HCT116 (cell line): ENCODE results near the gene KRT7. TPM values are rescaled to one million over a fixed set of nuclear protein-coding genes. Genes with fewer than 3 reads are reported as not detected.

ENCODE experiments used
- ATAC-seq: fragments of 200-7000 bp; cut with Tn5 transposase; 2 replicates; pipeline ENCODE4 v1.9.1; 2020; ENCODE audit warnings: mild to moderate bottlenecking, moderate library complexity
- BruUV-seq: library from RNA; stranded (reverse); fragments of 400-500 nt; replicated peaks from 2 replicates; lab custom pipeline; 2021; lab: Mats Ljungman, UMichigan
- CTCF ChIA-PET: fragments of 300-600 bp; sonication (Branson Sonifier 250); formaldehyde crosslinking; loops from one replicate; lab custom pipeline; 2021; ENCODE audit warnings: antibody characterized with exemption; lab: Charles Lee
- POLR2A ChIA-PET: fragments of 300-600, 350-600 bp; sonication (Branson Sonifier 250); formaldehyde crosslinking; loops from one replicate; lab custom pipeline; 2021; ENCODE audit warnings: antibody characterized with exemption; lab: Charles Lee
- RAD21 ChIA-PET, 2 experiments: fragments of 300-600 bp; sonication (Branson Sonifier 250); formaldehyde crosslinking; loops; one replicate each; lab custom pipeline; 2023; ENCODE audit warnings: low total read pairs in 2 of 2; ENCODE audit not compliant: uncharacterized antibody in 2 of 2, unreplicated experiment in 2 of 2, low non-redundant PET in 1 of 2; lab: Charles Lee
- DNase-seq: peaks from one replicate; pipeline ENCODE4 v3.0.0-alpha.2; 2010; ENCODE audit warnings: low read depth, low spot score
- H2AFZ ChIP-seq: fragments of 200-600 bp; shearing (Covaris generic), sonication (generic); 2 replicates; pipeline ENCODE4 v1.6.1; 2017; ENCODE audit warnings: low read depth, mixed run types, mixed read lengths, antibody characterized with exemption, low read length; ENCODE audit not compliant: poor library complexity, severe bottlenecking
- H3K27ac ChIP-seq: 2 replicates; pipeline ENCODE4 v1.5.1; 2012; ENCODE audit warnings: low read depth, low read length
- H3K27me3 ChIP-seq: fragments of 200-600 bp; sonication (generic); 2 replicates; pipeline ENCODE4 v1.6.1; 2016; ENCODE audit warnings: mixed run types, low read length, mixed read lengths; ENCODE audit not compliant: insufficient read depth
- H3K36me3 ChIP-seq, 2 experiments: fragments of 200-500 bp in 1 of 2; fragments of 200-600 bp in 1 of 2; sonication (Bioruptor generic) in 1 of 2; sonication (generic) in 1 of 2; 2 replicates each; pipeline versions ENCODE4 v1.5.1 to v1.6.1; 2014 to 2016; ENCODE audit warnings: low read length in 2 of 2, inconsistent platforms in 1 of 2, mixed read lengths in 1 of 2, mixed run types in 1 of 2; ENCODE audit not compliant: insufficient read depth in 2 of 2, control insufficient read depth in 1 of 2
- H3K4me1 ChIP-seq, 2 experiments: fragments of 200-600 bp in 1 of 2; sonication (generic) in 1 of 2; 2 replicates each; pipeline versions ENCODE4 v1.5.1 to v1.6.1; 2012 to 2017; ENCODE audit warnings: low read length in 2 of 2, inconsistent platforms in 1 of 2, mild to moderate bottlenecking in 1 of 2, mixed read lengths in 1 of 2, mixed run types in 1 of 2, moderate library complexity in 1 of 2; ENCODE audit not compliant: insufficient read depth in 2 of 2, control insufficient read depth in 1 of 2
- H3K4me2 ChIP-seq: fragments of 200-600 bp; sonication (generic); 2 replicates; pipeline ENCODE4 v1.6.1; 2017; ENCODE audit warnings: mixed run types, low read length, mixed read lengths
- H3K4me3 ChIP-seq, 2 experiments: fragments of 200-600 bp in 1 of 2; sonication (generic) in 1 of 2; replicated peaks in 1 of 2; 2 replicates each; pipeline ENCODE4 v1.5.1; 2011 to 2016; ENCODE audit warnings: low read length in 2 of 2, control low read depth in 1 of 2, low read depth in 1 of 2, mild to moderate bottlenecking in 1 of 2, mixed read lengths in 1 of 2, mixed run types in 1 of 2
- H3K79me2 ChIP-seq: fragments of 200-600 bp; sonication (generic); 2 replicates; pipeline ENCODE4 v1.6.1; 2017; ENCODE audit warnings: mild to moderate bottlenecking, mixed run types, low read length, moderate library complexity, mixed read lengths; ENCODE audit not compliant: insufficient read depth
- H3K9ac ChIP-seq: fragments of 200-600 bp; sonication (generic); 2 replicates; pipeline ENCODE4 v1.6.1; 2016; ENCODE audit warnings: low read length, mixed read lengths
- H3K9me2 ChIP-seq: fragments of 200-600 bp; sonication (generic), shearing (Covaris generic); 2 replicates; pipeline ENCODE4 v1.6.1; 2017; ENCODE audit warnings: mixed run types, mild to moderate bottlenecking, moderate library complexity; ENCODE audit not compliant: insufficient read depth
- H3K9me3 ChIP-seq, 2 experiments: fragments of 200-500 bp in 1 of 2; fragments of 200-600 bp in 1 of 2; sonication (Bioruptor generic) in 1 of 2; sonication (generic) in 1 of 2; 2 replicates each; pipeline ENCODE4 v1.6.1; 2014 to 2017; ENCODE audit warnings: low read length in 2 of 2, mixed read lengths in 2 of 2, inconsistent platforms in 1 of 2, low read depth in 1 of 2, mild to moderate bottlenecking in 1 of 2, mixed run types in 1 of 2, moderate library complexity in 1 of 2; ENCODE audit not compliant: control insufficient read depth in 1 of 2, insufficient read depth in 1 of 2
- H4K20me1 ChIP-seq: fragments of 200-600 bp; sonication (generic), shearing (Covaris generic); 2 replicates; pipeline ENCODE4 v1.6.1; 2017; ENCODE audit warnings: mixed run types, mild to moderate bottlenecking, moderate library complexity; ENCODE audit not compliant: insufficient read depth
- ATF3 ChIP-seq: IDR thresholded peaks from 2 replicates; pipeline ENCODE4 v1.6.1; 2012
- CBX3 ChIP-seq: IDR thresholded peaks from 2 replicates; pipeline ENCODE4 v1.6.1; 2012; ENCODE audit warnings: low read depth
- CEBPB ChIP-seq: IDR thresholded peaks from 2 replicates; pipeline ENCODE4 v1.6.1; 2012; ENCODE audit warnings: low read depth
- EGR1 ChIP-seq: IDR thresholded peaks from 2 replicates; pipeline ENCODE4 v1.6.1; 2012; ENCODE audit warnings: low read depth
- ELF1 ChIP-seq: IDR thresholded peaks from 2 replicates; pipeline ENCODE4 v1.6.1; 2012; ENCODE audit warnings: low read depth, borderline replicate concordance
- EZH2 ChIP-seq: fragments of 200-600 bp; sonication (generic); IDR thresholded peaks from 2 replicates; pipeline ENCODE4 v1.6.1; 2017; ENCODE audit warnings: antibody characterized with exemption, mixed run types
- EZH2phosphoT487 ChIP-seq: fragments of 200-600 bp; IDR thresholded peaks from 2 replicates; pipeline ENCODE4 v1.6.1; 2018; ENCODE audit warnings: antibody characterized with exemption, borderline replicate concordance
- FOSL1 ChIP-seq: IDR thresholded peaks from 2 replicates; pipeline ENCODE4 v1.6.1; 2012; ENCODE audit warnings: low read depth
- JUND ChIP-seq: IDR thresholded peaks from 2 replicates; pipeline ENCODE4 v1.6.1; 2012
- MAX ChIP-seq: IDR thresholded peaks from 2 replicates; pipeline ENCODE4 v1.6.1; 2012
- POLR2A ChIP-seq: IDR thresholded peaks from 2 replicates; pipeline ENCODE4 v1.7.0; 2011; ENCODE audit warnings: borderline replicate concordance; ENCODE audit not compliant: insufficient read depth, insufficient read length; ENCODE audit errors: extremely low read depth
- POLR2AphosphoS5 ChIP-seq: IDR thresholded peaks from 2 replicates; pipeline ENCODE4 v1.6.1; 2011; ENCODE audit warnings: mild to moderate bottlenecking, low read depth, low read length, moderate library complexity
- RAD21 ChIP-seq: IDR thresholded peaks from 2 replicates; pipeline ENCODE4 v1.6.1; 2012; ENCODE audit warnings: low read depth, mild to moderate bottlenecking
- REST ChIP-seq: IDR thresholded peaks from 2 replicates; pipeline ENCODE4 v1.6.1; 2012; ENCODE audit warnings: low read depth
- SRF ChIP-seq: IDR thresholded peaks from 2 replicates; pipeline ENCODE4 v1.6.1; 2012; ENCODE audit warnings: low read depth
- ZFX ChIP-seq: fragments of 450-650 bp; IDR thresholded peaks from 2 replicates; pipeline ENCODE4 v1.6.1; 2017
- ZNF274 ChIP-seq: fragments of 200-500 bp; sonication (Bioruptor generic); IDR thresholded peaks from 2 replicates; pipeline ENCODE4 v1.6.1; 2014; ENCODE audit warnings: mild to moderate bottlenecking, low read depth, low read length, inconsistent platforms
- intact Hi-C: fragments of 100-400 bp; cut with micrococcal nuclease; formaldehyde crosslinking; loops from 2 replicates; pipeline ENCODE4 v1.10.0; 2022
- total RNA-seq: library from RNA; stranded (reverse); gene quantifications from one replicate; pipeline ENCODE4 v1.2.1, GENCODE V29; 2021; ENCODE audit not compliant: unreplicated experiment

KRT7 gene
- total RNA-seq, 1 experiment from 2014 or later, result 72.6 TPM

- no peak overlapping the region for H3K4me3 ChIP-seq
- H2AFZ ChIP-seq, result no peak overlapping the region
- ChIA-PET CTCF (interaction anchor here (2.0 kb wide), 1 partner anchor 30 kb away, joined by 6 read pairs; no protein-coding TSS in a partner anchor), POLR2A (no interaction called here), RAD21 (no interaction called here)
- ATAC-seq (no peak), DNase-seq (no peak)
- TF ChIP-seq JUND, result no peak
- TF ChIP-seq CBX3, result no peak
- no peak for TF ChIP-seq ATF3
- TF ChIP-seq ZNF274, result no peak
- TF ChIP-seq EGR1, result no peak
- TF ChIP-seq ZFX, result no peak
- TF ChIP-seq RAD21, result no peak
- TF ChIP-seq MAX, result no peak
- intact Hi-C loops, result no loop called here
- no peaks in the 10 kb centered on the region for H3K9me2 ChIP-seq
- H3K27ac ChIP-seq, result no peak overlapping the region
- H3K9ac ChIP-seq, result no peak overlapping the region
- H3K9me3 ChIP-seq, result no peaks in the 10 kb centered on the region
- H4K20me1 ChIP-seq, result no peaks in the 10 kb centered on the region
- H3K36me3 ChIP-seq, result no peaks in the 10 kb centered on the region
- no peaks in the 10 kb centered on the region for H3K27me3 ChIP-seq
- no peaks in the 10 kb centered on the region for H3K79me2 ChIP-seq
- no peak overlapping the region for H3K4me2 ChIP-seq
- no TSS peak for BruUV-seq
- H3K4me1 ChIP-seq, result peaks cover 45 to 63% of the 10 kb centered on the region in 2 experiments
Measured at GRCh38 chr12:52249511-52250047, 16.5 kb downstream of the KRT7 start.

- Histone ChIP-seq H3K9me3 (no peaks in the 10 kb centered on the region), H3K79me2 (no peaks in the 10 kb centered on the region), H3K9ac (no peak overlapping the region), H3K4me1 (peaks cover 39 to 56% of the 10 kb centered on the region in 2 experiments), H3K4me3 (no peak overlapping the region), H4K20me1 (no peaks in the 10 kb centered on the region), H2AFZ (no peak overlapping the region), H3K4me2 (no peak overlapping the region), H3K27ac (no peak overlapping the region), H3K9me2 (no peaks in the 10 kb centered on the region), H3K27me3 (no peaks in the 10 kb centered on the region), H3K36me3 (no peaks in the 10 kb centered on the region)
- no peak for DNase-seq
- intact Hi-C loops, result no loop called here
- no TSS peak for BruUV-seq
- RAD21 ChIA-PET, result no interaction called here
- CTCF ChIA-PET, result interaction anchor here (0.6 to 2.0 kb wide), 3 partner anchors 28 to 77 kb away, joined by 3 to 9 read pairs (median 6); no protein-coding TSS in a partner anchor
- ATAC-seq, result no peak
- POLR2A ChIA-PET, result no interaction called here
- TF ChIP-seq REST (no peak), ATF3 (no peak), CEBPB (no peak), FOSL1 (no peak), SRF (no peak), EZH2 (no peak), ELF1 (no peak), ZNF274 (no peak), EZH2phosphoT487 (no peak), POLR2A (no peak), POLR2AphosphoS5 (no peak)
Measured at GRCh38 chr12:52250048-52250990, 17.3 kb downstream of the KRT7 start.
